Spleen (tissue), 11 donors: ENCODE measurements around the gene RPS15. TPM values are rescaled to one million over a fixed set of nuclear protein-coding genes. Genes with fewer than 3 reads are reported as not detected.

Experiments
- DNase-seq: peaks from one replicate; pipeline ENCODE4 v3.0.0-alpha.2; 2020
- H3K27ac ChIP-seq, 8 donors: fragments of 200-600 bp; sonication (generic) in 7 of 8; 1 replicate in 4 of 8; 2 replicates in 4 of 8; pipeline versions ENCODE4 v1.5.0 to v1.8.0; 2016 to 2021; ENCODE audit warnings: inconsistent platforms in 4 of 8, mild to moderate bottlenecking in 4 of 8, moderate library complexity in 1 of 8
- H3K27me3 ChIP-seq, 7 donors: fragments of 200-600 bp; sonication (generic) in 6 of 7; replicated peaks in 1 of 7; 1 replicate in 4 of 7; 2 replicates in 3 of 7; pipeline versions ENCODE4 v1.5.0 to v1.8.0; 2016 to 2021; ENCODE audit warnings: inconsistent platforms in 3 of 7, mild to moderate bottlenecking in 1 of 7
- H3K36me3 ChIP-seq, 6 donors: fragments of 200-600 bp; sonication (generic) in 5 of 6; 1 replicate in 4 of 6; 2 replicates in 2 of 6; pipeline versions ENCODE4 v1.5.0 to v1.8.0; 2016 to 2021; ENCODE audit warnings: inconsistent platforms in 2 of 6
- H3K4me1 ChIP-seq, 6 donors: fragments of 200-600 bp; sonication (generic) in 5 of 6; 1 replicate in 3 of 6; 2 replicates in 3 of 6; pipeline versions ENCODE4 v1.5.0 to v1.8.0; 2016 to 2021; ENCODE audit warnings: inconsistent platforms in 3 of 6
- H3K4me3 ChIP-seq, 8 donors: fragments of 200-600 bp; sonication (generic) in 7 of 8; 1 replicate in 4 of 8; 2 replicates in 4 of 8; pipeline versions ENCODE4 v1.5.0 to v1.8.0; 2016 to 2021; ENCODE audit warnings: inconsistent platforms in 4 of 8, mild to moderate bottlenecking in 4 of 8, moderate library complexity in 2 of 8
- H3K9me3 ChIP-seq, 8 donors: fragments of 200-600 bp; sonication (generic) in 7 of 8; 1 replicate in 4 of 8; 2 replicates in 4 of 8; pipeline versions ENCODE4 v1.5.0 to v1.8.0; 2016 to 2021; ENCODE audit warnings: inconsistent platforms in 4 of 8
- CTCF ChIP-seq, 11 experiments: fragments of 200-600 bp in 7 of 11; fragments of 450-650 bp in 4 of 11; sonication (generic) in 4 of 11; IDR thresholded peaks in 8 of 11; conservative IDR thresholded peaks in 3 of 11; 1 replicate in 7 of 11; 2 replicates in 4 of 11; pipeline versions ENCODE4 v1.4.0 to v1.8.0; 2016 to 2021; ENCODE audit warnings: antibody characterized with exemption in 11 of 11, inconsistent platforms in 4 of 11, mild to moderate bottlenecking in 1 of 11
- POLR2A ChIP-seq, 3 donors: fragments of 450-650 bp; IDR thresholded peaks; one replicate each; pipeline ENCODE4 v1.5.1; 2017; ENCODE audit warnings: antibody characterized with exemption in 3 of 3, mild to moderate bottlenecking in 1 of 3
- POLR2AphosphoS5 ChIP-seq, 3 donors: sonication (generic); formaldehyde crosslinking; IDR thresholded peaks; one replicate each; pipeline ENCODE4 v1.5.1; 2017; ENCODE audit warnings: antibody characterized with exemption in 3 of 3
- WGBS, 5 donors: extraction: QIAGEN DNeasy Blood & Tissue Kit in 3 of 5; methylation state at CpG; one replicate each; pipeline versions ENCODE4 v1.1.5 to v1.1.7; 2013 to 2018; 5-methylcytosine and 5-hydroxymethylcytosine counted together
- intact Hi-C: fragments of 100-400 bp; cut with DNase I; formaldehyde crosslinking; loops from one replicate; pipeline ENCODE4 v1.15.0; 2023; ENCODE audit warnings: low total_unique reads
- polyA plus RNA-seq, 3 donors: library from polyadenylated mRNA; stranded (reverse); fragments of 200-250 nt; gene quantifications; one replicate each; pipeline ENCODE4 v1.2.1, GENCODE V29; 2013
- total RNA-seq, 7 donors: library from RNA; depleted of rRNA in 3 of 7; stranded (reverse); fragments of >200 nt in 3 of 7; fragmentation: NEBNext Ultra II Directional in 4 of 7; extraction: Animal tissue kit (Norgen Biotek cat#: 25700) in 4 of 7; gene quantifications; one replicate each; pipeline versions ENCODE4 v1.1.0 to v1.2.1, GENCODE V29; 2016 to 2021
- donor health status: healthy with polysubstance abuse.
- donor health status: DM: no; HTN: no; CAD: no; lungs with moderate emphysema.
- donor health status: DM: no; HTN: no; CAD: no.
- donor health status: Bipolar disorder and iron deficiency.
- donor health status: healthy.
- donor health status: DM: no; HTN: no; CAD: no.
- donor health status: DM: yes; HTN: yes; CAD: no.

RPS15 gene
- total and polyA plus RNA-seq, 10 donors = 932 to 5,849 (median 4,147) TPM

DNA sequence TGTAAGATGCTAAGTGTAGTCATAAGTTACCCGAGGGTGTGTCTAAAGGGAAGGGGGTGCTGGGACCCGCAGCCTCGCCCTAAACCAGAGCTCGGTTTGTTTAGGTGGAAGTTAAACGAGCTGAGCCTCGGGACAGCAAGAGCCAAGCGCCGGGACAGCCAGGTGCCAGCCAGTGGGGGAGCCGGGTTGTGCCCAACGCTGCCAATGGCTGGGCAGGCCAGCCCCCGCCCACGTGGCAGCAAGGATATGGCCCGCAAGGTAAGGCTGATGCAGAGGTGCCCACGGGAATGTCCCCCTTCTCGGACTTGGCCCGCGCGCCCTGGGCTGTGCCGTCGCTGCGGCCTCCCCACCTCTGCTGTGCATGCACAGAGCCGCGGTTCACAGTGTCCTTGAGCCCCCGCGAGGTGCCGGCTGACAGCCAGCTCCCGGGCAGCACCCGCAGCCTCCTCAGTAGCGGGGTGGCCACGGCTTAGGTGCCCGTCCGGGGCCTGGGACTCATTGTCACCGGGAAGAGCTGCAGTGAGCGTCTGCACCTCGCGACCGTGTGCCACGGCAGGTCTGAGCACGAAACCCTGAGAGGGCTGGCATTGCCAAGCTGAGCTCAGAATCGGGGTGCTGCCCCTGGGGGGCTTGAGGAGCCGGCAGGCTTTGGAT lies 9.3 kb upstream of the RPS15 start:
- no peak for TF ChIP-seq CTCF (IDR thresholded peaks at IDR 0.05 in 8 of 11, conservative IDR thresholded peaks at IDR 0.05 in 3 of 11)
- no peak for TF ChIP-seq POLR2A (IDR thresholded peaks at IDR 0.05)
- peak; percentile 4 to 72 (median 37) for TF ChIP-seq POLR2AphosphoS5 (IDR thresholded peaks at IDR 0.05)
- Histone ChIP-seq H3K27ac (no peak overlapping the region), H3K27me3 (no peaks in the 10 kb centered on the region), H3K36me3 (peaks cover 3 to 100% (median 90%) of the 10 kb centered on the region in 6 donors), H3K4me1 (peaks cover 0 to 20% (median 3%) of the 10 kb centered on the region in 6 donors), H3K4me3 (no peak overlapping the region), H3K9me3 (no peaks in the 10 kb centered on the region)
- no peak for DNase-seq
- WGBS, 5 donors = 91 to 95% (median 94%) methylated on average over 23 to 41 of the region's 41 CpGs
- intact Hi-C loops = no loop called here

DNA sequence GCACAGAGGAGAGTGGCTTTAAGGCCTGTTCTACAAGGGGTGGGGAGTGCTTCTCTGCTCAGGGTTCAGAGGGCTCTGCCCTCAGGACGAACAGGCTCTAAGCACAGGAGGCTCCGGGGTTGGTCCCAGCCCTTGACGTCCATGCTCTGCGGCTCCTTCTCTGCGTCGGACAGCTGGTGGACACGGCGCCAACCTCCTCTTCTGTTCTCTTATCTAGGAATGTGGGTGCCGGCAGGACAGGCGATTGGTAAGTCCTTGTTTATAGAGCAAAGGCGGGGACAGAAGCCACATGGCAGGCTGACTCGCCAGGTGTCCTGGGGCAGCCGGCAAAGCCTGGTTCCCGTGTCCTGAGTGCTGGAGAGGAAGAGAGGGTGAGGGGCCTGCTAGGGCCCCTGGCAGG lies 8.4 kb upstream of the RPS15 start:
- H3K27ac ChIP-seq = no peak overlapping the region
- no peaks in the 10 kb centered on the region for H3K9me3 ChIP-seq
- no peak overlapping the region for H3K4me3 ChIP-seq
- intact Hi-C loops = no loop called here
- H3K36me3 ChIP-seq = peaks cover 3 to 100% (median 92%) of the 10 kb centered on the region in 6 donors
- DNase-seq = no peak
- WGBS, 5 donors = 88 to 96% (median 92%) methylated on average over 3 to 14 of the region's 14 CpGs
- H3K27me3 ChIP-seq = no peaks in the 10 kb centered on the region
- TF ChIP-seq POLR2A (IDR thresholded peaks at IDR 0.05) (no peak), CTCF (IDR thresholded peaks at IDR 0.05 in 8 of 11, conservative IDR thresholded peaks at IDR 0.05 in 3 of 11) (no peak), POLR2AphosphoS5 (IDR thresholded peaks at IDR 0.05) (no peak)
- H3K4me1 ChIP-seq = peaks cover 0 to 22% (median 2%) of the 10 kb centered on the region in 6 donors

- intact Hi-C loops = no loop called here
- H3K4me1 ChIP-seq = peaks cover 0 to 26% (median 3%) of the 10 kb centered on the region in 6 donors
- H3K27me3 ChIP-seq = no peaks in the 10 kb centered on the region
- TF ChIP-seq POLR2AphosphoS5 (IDR thresholded peaks at IDR 0.05) = peak in 1 of 3 donors; percentile 62
- no peak for TF ChIP-seq CTCF (IDR thresholded peaks at IDR 0.05 in 8 of 11, conservative IDR thresholded peaks at IDR 0.05 in 3 of 11)
- 90 to 95% (median 91%) methylated on average over 13 to 14 of the region's 14 CpGs for WGBS, 5 donors
- DNase-seq = no peak
- H3K9me3 ChIP-seq = no peaks in the 10 kb centered on the region
- peaks cover 3 to 100% (median 91%) of the 10 kb centered on the region in 6 donors for H3K36me3 ChIP-seq
- H3K4me3 ChIP-seq = no peak overlapping the region
- no peak overlapping the region for H3K27ac ChIP-seq
Measured at GRCh38 chr19:1430246-1430645, 8.0 kb upstream of the RPS15 start.

- intact Hi-C loops = no loop called here
- Histone ChIP-seq H3K27ac (no peak overlapping the region), H3K27me3 (no peaks in the 10 kb centered on the region), H3K4me3 (no peak overlapping the region), H3K9me3 (no peaks in the 10 kb centered on the region), H3K4me1 (peaks cover 0 to 30% (median 3%) of the 10 kb centered on the region in 6 donors), H3K36me3 (peaks cover 3 to 95% (median 79%) of the 10 kb centered on the region in 6 donors)
- no peak for DNase-seq
- 88 to 95% (median 92%) methylated on average over 20 to 24 of the region's 24 CpGs for WGBS, 5 donors
- TF ChIP-seq POLR2AphosphoS5 (IDR thresholded peaks at IDR 0.05) (peak in 2 of 3 donors; percentile 2 to 53), POLR2A (IDR thresholded peaks at IDR 0.05) (no peak), CTCF (IDR thresholded peaks at IDR 0.05 in 8 of 11, conservative IDR thresholded peaks at IDR 0.05 in 3 of 11) (no peak)
Measured at GRCh38 chr19:1431759-1432506, 6.3 kb upstream of the RPS15 start.
